ENCODE data around the gene KIF1B. TPM values are rescaled to one million over a fixed set of nuclear protein-coding genes. Genes with fewer than 3 reads are reported as not detected.
"Not testable (repeated sequence)": the region's sequence is repeated elsewhere in the genome, so short reads cannot be mapped to it uniquely, and the experiment has no call there.

KIF1B gene
- polyA plus RNA-seq, 2 donors, result 9.6 to 13.6 TPM

GRCh38 chr1:10398734-10399443, 188.5 kb downstream of the KIF1B start, which contains the start of gene PGD:
Gene PGD, plus strand, starts transcription at chr1:10399064. Its CDS starts 54 bp downstream, at chr1:10399118.
- Histone ChIP-seq H3K9me3 (ENCODE audit: control insufficient read depth in 2 of 2, insufficient read depth in 1 of 2, low read depth in 1 of 2, low read length in 1 of 2) (no peaks in the 10 kb centered on the region), H3K4me1 (ENCODE audit: control insufficient read depth in 2 of 2, insufficient read depth in 2 of 2, low read length in 1 of 2) (peaks cover 0 to 6% of the 10 kb centered on the region in 2 donors), H3K27me3 (ENCODE audit: control insufficient read depth in 1 of 2, insufficient read depth in 2 of 2, low read length in 2 of 2) (no peaks in the 10 kb centered on the region), H3K27ac (ENCODE audit: low read depth in 2 of 2, low read length in 1 of 2) (peak within 1 kb of the TSS; percentile 95 to 98), H3K36me3 (ENCODE audit: control insufficient read depth in 2 of 2, insufficient read depth in 2 of 2, low read length in 1 of 2) (peaks cover 0 to 5% of the 10 kb centered on the region in 2 donors), H3K4me3 (ENCODE audit: low read depth in 1 of 2, low read length in 2 of 2) (peak within 1 kb of the TSS; percentile 84 to 96)
- 0 to 1% methylated on average over 74 to 76 of the region's 76 CpGs for WGBS, 2 donors

DNA sequence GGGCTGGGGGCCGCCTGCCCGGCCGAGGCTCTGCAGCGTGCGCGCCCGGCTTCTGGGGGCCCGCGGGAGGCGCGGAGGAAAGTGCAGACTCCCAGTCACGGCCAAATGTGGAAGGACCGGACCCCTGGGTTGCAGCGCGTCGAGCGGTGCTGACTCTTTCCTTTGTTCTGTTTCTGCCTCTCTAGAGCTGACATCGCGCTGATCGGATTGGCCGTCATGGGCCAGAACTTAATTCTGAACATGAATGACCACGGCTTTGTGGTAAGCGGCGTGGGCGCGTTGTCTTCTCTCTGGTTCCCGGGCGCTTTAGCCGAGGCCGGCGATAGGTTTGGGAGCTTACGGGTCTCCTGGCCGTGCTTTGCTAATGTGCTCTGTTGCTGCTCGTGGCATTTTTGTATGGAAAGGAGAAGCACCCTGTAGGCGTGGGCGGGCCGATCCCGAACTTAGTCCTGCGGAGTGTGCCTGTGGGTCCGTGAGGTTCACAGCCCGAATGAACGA, 189.1 kb downstream of the KIF1B start:
- H3K27ac ChIP-seq (ENCODE audit: low read depth in 2 of 2, low read length in 1 of 2), result peak overlapping the region; percentile 95 to 98
- no peaks in the 10 kb centered on the region for H3K9me3 ChIP-seq (ENCODE audit: control insufficient read depth in 2 of 2, insufficient read depth in 1 of 2, low read depth in 1 of 2, low read length in 1 of 2)
- no peaks in the 10 kb centered on the region for H3K27me3 ChIP-seq (ENCODE audit: control insufficient read depth in 1 of 2, insufficient read depth in 2 of 2, low read length in 2 of 2)
- H3K4me1 ChIP-seq (ENCODE audit: control insufficient read depth in 2 of 2, insufficient read depth in 2 of 2, low read length in 1 of 2), result peaks cover 0 to 6% of the 10 kb centered on the region in 2 donors
- H3K4me3 ChIP-seq (ENCODE audit: low read depth in 1 of 2, low read length in 2 of 2), result peak overlapping the region; percentile 84 to 96
- H3K36me3 ChIP-seq (ENCODE audit: control insufficient read depth in 2 of 2, insufficient read depth in 2 of 2, low read length in 1 of 2), result peaks cover 0 to 9% of the 10 kb centered on the region in 2 donors
- WGBS, 2 donors, result 1% methylated on average over 42 of the region's 42 CpGs

DNA sequence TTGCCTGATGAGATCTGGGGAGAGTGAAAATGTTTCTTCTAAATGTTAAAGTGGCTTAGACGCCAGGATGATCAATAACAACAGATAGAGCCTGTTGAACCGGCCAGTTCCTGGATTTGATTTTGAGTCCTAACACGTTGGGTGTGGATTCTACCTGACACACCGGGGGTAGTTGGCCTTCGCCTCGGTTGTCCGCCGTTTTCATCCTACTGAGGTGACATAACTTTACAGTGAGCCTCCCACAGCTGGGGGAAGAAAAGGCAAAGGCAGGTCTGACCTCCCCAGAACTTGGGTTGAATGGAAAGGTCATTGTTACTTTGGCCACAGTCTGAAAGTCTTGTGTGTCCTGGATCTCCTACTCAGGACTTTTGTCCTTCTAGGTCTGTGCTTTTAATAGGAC, 189.6 kb downstream of the KIF1B start:
- H3K27ac ChIP-seq (ENCODE audit: low read depth in 2 of 2, low read length in 1 of 2), result peak overlapping the region; percentile 95 to 98
- 34 to 37% methylated on average over 8 of the region's 8 CpGs for WGBS, 2 donors
- H3K4me3 ChIP-seq (ENCODE audit: low read depth in 1 of 2, low read length in 2 of 2), result peak overlapping the region; percentile 84 to 96
- H3K9me3 ChIP-seq (ENCODE audit: control insufficient read depth in 2 of 2, insufficient read depth in 1 of 2, low read depth in 1 of 2, low read length in 1 of 2), result no peaks in the 10 kb centered on the region
- H3K36me3 ChIP-seq (ENCODE audit: control insufficient read depth in 2 of 2, insufficient read depth in 2 of 2, low read length in 1 of 2), result peaks cover 0 to 13% of the 10 kb centered on the region in 2 donors
- H3K4me1 ChIP-seq (ENCODE audit: control insufficient read depth in 2 of 2, insufficient read depth in 2 of 2, low read length in 1 of 2), result peaks cover 0 to 6% of the 10 kb centered on the region in 2 donors
- H3K27me3 ChIP-seq (ENCODE audit: control insufficient read depth in 1 of 2, insufficient read depth in 2 of 2, low read length in 2 of 2), result no peaks in the 10 kb centered on the region

- peak overlapping the region in 1 of 2 donors; percentile 84 for H3K4me3 ChIP-seq (ENCODE audit: low read depth in 1 of 2, low read length in 2 of 2)
- 61 to 63% methylated on average over 1 of the region's 1 CpG for WGBS, 2 donors
- peaks cover 0 to 6% of the 10 kb centered on the region in 2 donors for H3K4me1 ChIP-seq (ENCODE audit: control insufficient read depth in 2 of 2, insufficient read depth in 2 of 2, low read length in 1 of 2)
- no peaks in the 10 kb centered on the region for H3K27me3 ChIP-seq (ENCODE audit: control insufficient read depth in 1 of 2, insufficient read depth in 2 of 2, low read length in 2 of 2)
- H3K27ac ChIP-seq (ENCODE audit: low read depth in 2 of 2, low read length in 1 of 2), result no peak overlapping the region
- H3K36me3 ChIP-seq (ENCODE audit: control insufficient read depth in 2 of 2, insufficient read depth in 2 of 2, low read length in 1 of 2), result peaks cover 4 to 17% of the 10 kb centered on the region in 2 donors
- H3K9me3 ChIP-seq (ENCODE audit: control insufficient read depth in 2 of 2, insufficient read depth in 1 of 2, low read depth in 1 of 2, low read length in 1 of 2), result no peaks in the 10 kb centered on the region
These were observed 190.9 kb downstream of the KIF1B start for GRCh38 chr1:10401281-10401680.

DNA sequence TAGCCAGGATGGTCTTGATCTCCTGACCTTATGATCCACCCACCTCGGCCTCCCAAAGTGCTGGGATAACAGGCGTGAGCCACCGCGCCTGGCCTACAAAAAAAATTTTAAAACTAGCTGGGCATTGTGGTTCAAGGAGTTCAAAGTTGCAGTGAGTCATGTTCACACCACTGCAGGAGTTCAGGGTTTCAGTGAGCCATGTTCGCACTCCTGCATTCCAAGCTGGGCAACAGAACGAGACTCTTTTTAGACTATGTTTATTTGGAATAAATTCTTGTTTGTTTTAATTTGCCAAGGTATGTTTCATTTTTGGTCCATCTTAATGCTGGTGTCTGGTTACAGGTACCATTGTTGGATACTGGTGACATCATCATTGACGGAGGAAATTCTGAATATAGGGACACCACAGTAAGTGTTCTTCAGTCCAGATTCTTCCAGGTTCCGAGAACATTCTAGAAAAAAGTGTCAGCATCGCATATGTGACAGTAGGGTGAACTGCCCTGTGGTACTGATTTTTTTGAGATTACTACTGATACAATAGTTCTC, 192.4 kb downstream of the KIF1B start:
- Histone ChIP-seq H3K27me3 (ENCODE audit: control insufficient read depth in 1 of 2, insufficient read depth in 2 of 2, low read length in 2 of 2) (no peaks in the 10 kb centered on the region), H3K27ac (ENCODE audit: low read depth in 2 of 2, low read length in 1 of 2) (peak overlapping the region in 1 of 2 donors; percentile 40), H3K9me3 (ENCODE audit: control insufficient read depth in 2 of 2, insufficient read depth in 1 of 2, low read depth in 1 of 2, low read length in 1 of 2) (no peaks in the 10 kb centered on the region), H3K4me1 (ENCODE audit: control insufficient read depth in 2 of 2, insufficient read depth in 2 of 2, low read length in 1 of 2) (peaks cover 0 to 6% of the 10 kb centered on the region in 2 donors), H3K4me3 (ENCODE audit: low read depth in 1 of 2, low read length in 2 of 2) (no peak overlapping the region), H3K36me3 (ENCODE audit: control insufficient read depth in 2 of 2, insufficient read depth in 2 of 2, low read length in 1 of 2) (peaks cover 14 to 30% of the 10 kb centered on the region in 2 donors)
- 90 to 94% methylated on average over 9 of the region's 9 CpGs for WGBS, 2 donors

DNA sequence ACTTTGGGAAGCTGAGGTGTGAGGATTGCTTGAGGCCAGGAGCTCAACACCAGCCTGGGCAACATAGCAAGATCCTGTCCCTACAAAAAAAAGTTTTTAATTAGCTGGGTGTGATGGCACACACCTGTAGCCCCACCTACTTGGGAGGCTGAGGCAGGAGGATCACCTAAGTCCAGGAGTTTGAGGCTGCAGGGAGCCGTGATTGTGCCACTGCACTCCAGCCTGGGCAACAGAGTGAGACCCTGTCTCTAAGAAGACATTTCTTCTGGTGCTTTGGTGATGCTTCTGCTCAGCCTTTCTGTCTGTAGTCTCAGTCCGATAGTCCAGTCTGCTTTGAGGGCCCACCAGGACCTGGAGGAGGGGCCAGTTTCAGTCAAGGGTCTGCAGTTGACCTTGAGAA, 196.8 kb downstream of the KIF1B start:
- no peak overlapping the region for H3K4me3 ChIP-seq (ENCODE audit: low read depth in 1 of 2, low read length in 2 of 2)
- no peaks in the 10 kb centered on the region for H3K9me3 ChIP-seq (ENCODE audit: control insufficient read depth in 2 of 2, insufficient read depth in 1 of 2, low read depth in 1 of 2, low read length in 1 of 2)
- H3K4me1 ChIP-seq (ENCODE audit: control insufficient read depth in 2 of 2, insufficient read depth in 2 of 2, low read length in 1 of 2), result peaks cover 0 to 1% of the 10 kb centered on the region in 2 donors
- H3K36me3 ChIP-seq (ENCODE audit: control insufficient read depth in 2 of 2, insufficient read depth in 2 of 2, low read length in 1 of 2), result peaks cover 34 to 58% of the 10 kb centered on the region in 2 donors
- no peak overlapping the region for H3K27ac ChIP-seq (ENCODE audit: low read depth in 2 of 2, low read length in 1 of 2)
- H3K27me3 ChIP-seq (ENCODE audit: control insufficient read depth in 1 of 2, insufficient read depth in 2 of 2, low read length in 2 of 2), result no peaks in the 10 kb centered on the region
- 89 to 97% methylated on average over 2 of the region's 2 CpGs for WGBS, 2 donors

DNA sequence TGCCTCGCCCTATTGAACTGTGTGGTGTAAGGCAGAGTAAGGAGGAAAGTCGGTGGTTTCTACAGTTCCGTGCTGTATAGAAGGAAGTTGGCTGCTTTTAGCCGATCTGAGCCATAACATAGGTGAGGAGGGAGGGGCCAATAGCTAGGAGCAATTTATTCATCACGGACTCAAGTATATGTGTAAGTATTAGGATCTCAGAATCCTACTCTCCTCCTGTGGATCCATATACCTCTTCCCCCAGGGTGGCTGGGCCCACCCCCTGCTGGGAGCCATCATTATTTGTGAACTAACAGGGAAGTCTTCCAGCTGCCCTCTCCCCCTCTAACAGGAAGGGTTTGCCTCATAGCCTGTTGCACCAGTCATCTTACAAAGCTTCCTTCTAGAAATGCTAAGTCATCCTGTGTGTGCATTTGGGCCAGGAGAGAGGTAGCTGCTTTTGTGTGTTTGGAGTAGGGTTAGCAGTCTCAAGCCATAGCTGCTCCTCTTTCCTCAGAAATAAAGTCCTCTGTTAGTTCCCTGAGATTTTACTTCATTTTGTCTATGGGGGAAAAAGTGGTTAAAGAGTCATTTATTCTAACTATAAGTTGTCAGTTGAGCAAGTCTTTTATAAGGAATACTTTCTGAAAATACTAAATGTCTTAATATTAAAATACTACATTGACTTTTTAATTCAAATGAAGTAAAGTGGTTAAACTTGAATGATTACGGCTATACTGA, 205.0 kb downstream of the KIF1B start:
- Histone ChIP-seq H3K27ac (ENCODE audit: low read depth in 2 of 2, low read length in 1 of 2) (peak overlapping the region; percentile 83 to 92), H3K4me3 (ENCODE audit: low read depth in 1 of 2, low read length in 2 of 2) (no peak overlapping the region), H3K27me3 (ENCODE audit: control insufficient read depth in 1 of 2, insufficient read depth in 2 of 2, low read length in 2 of 2) (no peaks in the 10 kb centered on the region), H3K4me1 (ENCODE audit: control insufficient read depth in 2 of 2, insufficient read depth in 2 of 2, low read length in 1 of 2) (peaks cover 0 to 8% of the 10 kb centered on the region in 2 donors), H3K36me3 (ENCODE audit: control insufficient read depth in 2 of 2, insufficient read depth in 2 of 2, low read length in 1 of 2) (peaks cover 17 to 39% of the 10 kb centered on the region in 2 donors), H3K9me3 (ENCODE audit: control insufficient read depth in 2 of 2, insufficient read depth in 1 of 2, low read depth in 1 of 2, low read length in 1 of 2) (no peaks in the 10 kb centered on the region)
- 57 to 63% methylated on average over 6 of the region's 6 CpGs for WGBS, 2 donors

- peak overlapping the region; percentile 27 to 77 for H3K27ac ChIP-seq (ENCODE audit: low read depth in 2 of 2, low read length in 1 of 2)
- H3K9me3 ChIP-seq (ENCODE audit: control insufficient read depth in 2 of 2, insufficient read depth in 1 of 2, low read depth in 1 of 2, low read length in 1 of 2); H3K27me3 ChIP-seq (ENCODE audit: control insufficient read depth in 1 of 2, insufficient read depth in 2 of 2, low read length in 2 of 2); H3K4me3 ChIP-seq (ENCODE audit: low read depth in 1 of 2, low read length in 2 of 2); H3K4me1 ChIP-seq (ENCODE audit: control insufficient read depth in 2 of 2, insufficient read depth in 2 of 2, low read length in 1 of 2): not testable (repeated sequence)
- H3K36me3 ChIP-seq (ENCODE audit: control insufficient read depth in 2 of 2, insufficient read depth in 2 of 2, low read length in 1 of 2), result peaks cover 17 to 37% of the 10 kb centered on the region in 2 donors
- 98% methylated on average over 1 of the region's 1 CpG for WGBS, 2 donors
These were observed 205.6 kb downstream of the KIF1B start for GRCh38 chr1:10415967-10416366.

GRCh38 chr1:10418741-10419140, 208.4 kb downstream of the KIF1B start:
- peak overlapping the region in 1 of 2 donors; percentile 20 for H3K27ac ChIP-seq (ENCODE audit: low read depth in 2 of 2, low read length in 1 of 2)
- H3K27me3 ChIP-seq (ENCODE audit: control insufficient read depth in 1 of 2, insufficient read depth in 2 of 2, low read length in 2 of 2); H3K4me3 ChIP-seq (ENCODE audit: low read depth in 1 of 2, low read length in 2 of 2); H3K9me3 ChIP-seq (ENCODE audit: control insufficient read depth in 2 of 2, insufficient read depth in 1 of 2, low read depth in 1 of 2, low read length in 1 of 2); H3K4me1 ChIP-seq (ENCODE audit: control insufficient read depth in 2 of 2, insufficient read depth in 2 of 2, low read length in 1 of 2): not testable (repeated sequence)
- peaks cover 2 to 26% of the 10 kb centered on the region in 2 donors for H3K36me3 ChIP-seq (ENCODE audit: control insufficient read depth in 2 of 2, insufficient read depth in 2 of 2, low read length in 1 of 2)
- WGBS, 2 donors, result 92 to 93% methylated on average over 8 of the region's 8 CpGs

Data from esophagus (tissue), 2 donors.